Measurements from ENCODE around the gene ACO1.

DNA sequence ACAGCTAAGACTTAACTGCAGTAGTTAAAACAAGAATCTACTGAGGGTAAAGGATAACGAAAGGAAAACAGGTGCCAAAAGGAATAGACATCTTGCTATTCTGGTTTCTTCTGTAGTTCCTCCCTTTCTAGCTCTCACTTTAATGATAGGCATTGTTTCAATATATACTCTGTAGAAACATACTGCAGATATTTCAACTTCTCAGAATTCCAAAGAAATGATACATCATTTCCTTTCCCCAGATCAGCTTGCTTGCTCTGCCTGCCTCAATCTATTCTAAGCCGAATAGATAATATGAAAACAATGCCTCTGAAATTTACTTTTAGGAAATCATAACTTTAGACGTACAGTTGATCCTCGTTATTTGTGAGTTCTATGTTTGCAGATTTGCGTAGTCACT, 46.3 kb downstream of the ACO1 start:
- TF ChIP-seq CTCF (IDR thresholded peaks at IDR 0.05) (no peak), EZH2 (IDR thresholded peaks at IDR 0.05) (no peak), EZH2phosphoT487 (IDR thresholded peaks at IDR 0.05) (no peak)
